GM13976 (cell line): ENCODE data around the gene AQP3.
"Not testable (repeated sequence)": the region's sequence is repeated elsewhere in the genome, so short reads cannot be mapped to it uniquely, and the experiment has no call there.

Source experiments
- DNase-seq: peaks from one replicate; pipeline ENCODE4 v3.0.0; 2012; ENCODE audit warnings: low spot score
- in situ Hi-C: fragments of 300-500 bp; cut with MboI; formaldehyde crosslinking; loops from one replicate; pipeline ENCODE4 v1.12.0; 2022; ENCODE audit warnings: low sequenced_read_pairs, mixed read lengths, inconsistent platforms; ENCODE audit not compliant: unreplicated experiment
- TF ChIP-seq, protein P1 (sequence below): IDR thresholded peaks from 2 replicates; pipeline ENCODE4 v1.5.1; 2012; ENCODE audit warnings: borderline replicate concordance, mild to moderate bottlenecking; ENCODE audit not compliant: insufficient read depth; ENCODE audit errors: extremely low read depth, missing control alignments, control extremely low read depth

AQP3 gene

DNA sequence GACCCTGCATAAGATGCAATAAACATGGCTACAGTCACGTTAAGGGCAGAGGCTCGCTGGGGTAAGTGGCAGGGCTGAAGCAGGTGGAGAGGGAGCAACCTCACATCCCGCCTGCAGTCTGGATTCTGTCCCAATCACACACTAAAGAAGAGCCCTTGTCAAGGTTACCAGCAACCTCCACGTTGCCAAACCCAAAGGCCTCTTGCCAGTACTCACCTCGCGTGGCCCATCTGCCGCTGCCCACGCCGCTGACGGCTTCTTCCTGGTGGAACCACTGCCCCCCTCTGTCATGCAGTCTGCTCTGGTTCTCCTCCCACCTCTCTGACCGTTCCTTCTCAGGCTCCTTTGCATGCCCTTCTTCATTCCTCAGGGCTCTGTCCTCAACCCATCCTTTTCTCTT is 53.8 kb downstream of the AQP3 start:
- no peak for DNase-seq
- TF ChIP-seq, protein P1, sequence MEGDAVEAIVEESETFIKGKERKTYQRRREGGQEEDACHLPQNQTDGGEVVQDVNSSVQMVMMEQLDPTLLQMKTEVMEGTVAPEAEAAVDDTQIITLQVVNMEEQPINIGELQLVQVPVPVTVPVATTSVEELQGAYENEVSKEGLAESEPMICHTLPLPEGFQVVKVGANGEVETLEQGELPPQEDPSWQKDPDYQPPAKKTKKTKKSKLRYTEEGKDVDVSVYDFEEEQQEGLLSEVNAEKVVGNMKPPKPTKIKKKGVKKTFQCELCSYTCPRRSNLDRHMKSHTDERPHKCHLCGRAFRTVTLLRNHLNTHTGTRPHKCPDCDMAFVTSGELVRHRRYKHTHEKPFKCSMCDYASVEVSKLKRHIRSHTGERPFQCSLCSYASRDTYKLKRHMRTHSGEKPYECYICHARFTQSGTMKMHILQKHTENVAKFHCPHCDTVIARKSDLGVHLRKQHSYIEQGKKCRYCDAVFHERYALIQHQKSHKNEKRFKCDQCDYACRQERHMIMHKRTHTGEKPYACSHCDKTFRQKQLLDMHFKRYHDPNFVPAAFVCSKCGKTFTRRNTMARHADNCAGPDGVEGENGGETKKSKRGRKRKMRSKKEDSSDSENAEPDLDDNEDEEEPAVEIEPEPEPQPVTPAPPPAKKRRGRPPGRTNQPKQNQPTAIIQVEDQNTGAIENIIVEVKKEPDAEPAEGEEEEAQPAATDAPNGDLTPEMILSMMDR: no peak
- in situ Hi-C loops: no loop called here

DNA sequence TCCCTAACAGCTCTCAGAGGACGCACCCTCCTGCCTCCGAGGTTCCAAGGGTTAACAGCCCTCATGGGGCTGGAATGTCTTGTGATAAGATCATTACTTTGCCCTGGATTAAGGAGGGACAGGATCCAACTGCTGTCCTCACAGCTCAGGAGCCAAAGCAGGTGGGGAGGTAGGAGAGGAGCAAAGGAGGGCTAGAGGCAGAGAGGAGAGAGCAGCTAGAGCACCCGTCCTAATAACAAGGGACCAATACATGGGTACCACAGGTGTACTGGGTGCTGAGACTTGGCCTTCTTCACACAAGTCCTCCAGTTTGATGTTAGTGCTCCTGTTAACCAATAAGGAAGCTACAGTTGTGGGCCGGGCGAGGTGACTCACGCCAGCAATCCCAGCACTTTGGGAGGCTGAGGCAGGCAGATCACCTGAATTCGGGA is 54.8 kb downstream of the AQP3 start:
- in situ Hi-C loops, DNase-seq: not testable (repeated sequence)
